Pulmonary artery endothelial cell (primary cell): ENCODE data around the gene ALDH1B1. TPM values are rescaled to one million over a fixed set of nuclear protein-coding genes. Genes with fewer than 3 reads are reported as not detected.

Experiments
- DNase-seq: peaks from one replicate; pipeline ENCODE4 v3.0.0-alpha.2; 2011; ENCODE audit warnings: low read depth, low spot score
- total RNA-seq: library from RNA; depleted of rRNA; stranded (reverse); fragments of >200 nt; gene quantifications from 2 replicates; pipeline ENCODE4 v1.2.3, GENCODE V29; 2014

Gene ALDH1B1
- total RNA-seq, 1 donor from 2014 or later: 24.7 TPM

DNA sequence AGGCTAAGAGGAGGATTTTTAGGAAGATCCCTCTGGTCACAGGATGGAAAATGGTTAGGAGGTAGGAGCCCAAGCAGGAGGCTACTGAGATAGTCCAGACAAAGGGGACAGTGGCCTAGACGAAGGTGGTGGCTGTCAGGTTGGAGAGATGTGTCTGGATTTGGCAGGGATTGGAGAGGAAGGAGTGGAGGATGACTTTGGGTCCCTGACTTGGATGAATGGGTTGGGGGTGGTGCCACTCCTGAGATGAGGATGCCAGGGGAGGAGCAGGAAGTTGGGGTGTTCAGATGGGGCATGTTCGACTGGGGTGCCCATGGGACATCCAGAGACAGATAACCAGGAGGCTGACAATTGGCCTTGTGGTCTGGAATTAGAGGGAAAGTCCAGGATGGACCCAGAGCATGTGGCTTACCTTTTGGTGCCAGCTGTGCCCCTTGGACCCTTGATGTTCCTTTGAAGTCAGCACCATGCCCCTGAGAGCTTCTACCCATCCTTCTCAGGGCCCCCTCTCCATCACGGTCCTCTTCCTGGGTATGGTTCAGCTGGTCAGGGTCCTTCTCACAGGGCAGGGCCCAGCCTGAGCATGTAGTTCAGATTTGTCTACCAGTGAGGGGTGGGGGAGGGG is 46.9 kb downstream of the ALDH1B1 start:
- DNase-seq: no peak

DNA sequence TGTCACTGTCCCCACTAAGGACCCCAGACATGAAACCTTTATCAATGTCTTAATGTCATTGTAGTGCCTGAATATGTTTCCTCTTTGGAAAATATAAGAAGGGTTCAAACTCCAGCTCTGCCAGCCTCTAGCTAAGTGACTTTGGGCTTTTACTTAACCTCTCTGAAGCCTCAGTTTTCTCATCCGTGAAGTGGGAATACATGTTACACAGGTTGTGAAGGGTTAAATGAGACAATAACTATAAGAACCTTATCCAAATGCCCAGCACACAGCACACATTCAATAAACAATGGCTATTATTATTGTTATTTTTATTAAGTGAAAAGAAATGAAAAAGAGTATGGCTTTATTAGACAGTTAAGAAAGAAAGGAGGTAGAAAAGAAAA is 47.4 kb downstream of the ALDH1B1 start:
- DNase-seq: no peak

DNA sequence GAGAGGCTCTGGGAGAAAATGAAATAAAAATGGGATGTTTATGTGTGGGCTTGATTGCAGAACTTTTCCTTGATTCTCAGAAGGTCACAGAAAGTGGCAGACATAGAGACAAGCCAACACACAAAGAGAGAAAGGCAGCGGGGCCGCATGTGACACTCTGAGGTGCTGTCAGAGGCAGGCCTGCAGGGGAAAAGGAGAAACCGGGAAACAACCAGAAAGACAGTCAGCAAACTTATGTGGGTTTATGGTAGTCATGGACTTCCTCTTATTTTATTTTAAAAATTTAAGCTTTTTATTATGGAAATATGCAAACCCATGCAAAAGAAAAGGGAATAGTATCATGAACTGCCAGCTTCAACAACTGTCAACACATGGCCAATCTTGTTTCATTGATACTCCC is 48.0 kb downstream of the ALDH1B1 start:
- no peak for DNase-seq

DNA sequence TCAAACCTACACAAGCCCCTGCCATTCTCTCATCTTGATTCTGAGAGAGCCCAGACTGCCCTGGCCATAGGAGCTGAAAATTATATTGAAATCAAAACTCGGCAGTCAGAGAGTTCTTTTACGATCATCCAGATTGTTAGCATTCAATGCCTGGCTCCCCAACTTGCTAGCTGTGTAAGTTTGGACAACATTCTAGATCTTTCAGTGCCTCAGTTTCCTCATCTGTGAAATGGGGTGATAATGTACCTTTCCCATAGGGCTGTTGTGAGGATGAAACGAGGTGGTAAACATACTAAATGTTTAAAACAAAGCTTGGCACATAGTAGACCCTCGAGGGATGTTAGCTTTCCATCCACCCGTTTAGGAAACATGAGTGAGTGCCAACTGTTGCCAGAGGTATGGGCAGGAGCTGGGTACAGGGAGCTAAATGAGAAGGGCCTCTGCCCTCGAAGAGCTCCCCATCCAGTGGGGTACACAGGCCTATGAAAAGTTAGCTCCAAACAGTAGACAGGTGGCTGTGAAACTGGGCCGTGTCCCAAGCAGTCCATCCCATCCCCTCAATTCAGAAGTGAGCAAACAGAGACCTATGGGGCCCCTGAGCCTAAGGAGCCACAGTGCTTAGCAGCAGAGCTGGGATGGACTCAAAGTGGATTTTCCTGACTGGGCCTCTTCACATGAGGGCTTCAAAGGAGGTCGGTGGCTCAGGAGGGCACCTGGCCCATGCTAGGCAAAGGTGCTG is 49.0 kb downstream of the ALDH1B1 start:
- DNase-seq: no peak

DNA sequence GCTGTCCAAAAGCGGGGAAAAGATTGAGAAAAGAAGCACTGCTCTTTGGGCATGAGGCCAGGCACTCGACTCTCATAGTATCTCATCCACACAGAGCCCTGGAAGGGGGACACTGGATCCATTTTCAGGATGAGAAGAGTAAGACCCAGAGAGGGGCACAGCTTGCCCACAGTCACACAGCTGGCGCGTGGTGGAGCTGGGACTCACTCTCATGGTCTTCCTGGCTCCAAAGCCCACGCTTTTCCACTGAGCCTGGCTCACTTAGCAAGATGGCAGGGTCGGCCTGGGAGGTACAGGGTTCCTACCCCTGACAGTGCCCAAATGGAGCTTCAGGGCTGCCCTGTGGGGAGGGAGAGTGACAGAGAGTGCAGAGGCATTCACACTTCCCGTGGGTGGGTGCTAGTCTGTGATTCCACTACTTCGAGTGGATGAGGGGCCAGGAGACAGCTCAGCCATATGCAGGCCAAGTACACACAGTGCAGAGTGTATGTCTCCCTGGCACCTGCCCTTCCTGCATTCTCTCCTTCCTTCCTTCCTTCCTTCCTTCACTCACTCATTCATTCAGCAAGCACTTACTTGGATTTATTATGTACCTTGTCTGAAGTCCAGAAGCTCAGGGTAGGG is 50.1 kb downstream of the ALDH1B1 start:
- DNase-seq: no peak

DNA sequence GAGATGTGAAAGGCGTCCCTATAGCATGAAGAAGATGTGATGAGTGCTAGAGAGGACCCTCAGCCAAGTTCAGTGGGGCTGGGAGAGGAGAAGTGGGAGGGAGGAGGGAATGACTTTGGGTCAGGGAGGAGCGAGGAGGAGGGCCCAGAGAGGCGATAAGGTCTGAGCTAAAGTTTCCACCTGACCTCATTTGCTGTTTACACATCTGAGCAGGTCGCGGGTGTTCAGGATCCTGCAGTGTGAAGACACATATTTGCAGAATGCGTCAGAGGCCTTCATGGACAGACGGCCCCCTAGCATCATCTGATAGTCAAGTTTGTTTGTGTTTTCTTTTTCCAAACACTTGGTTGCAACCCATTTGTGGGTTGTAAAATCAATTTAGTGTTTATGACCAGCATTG is 50.7 kb downstream of the ALDH1B1 start:
- no peak for DNase-seq

DNA sequence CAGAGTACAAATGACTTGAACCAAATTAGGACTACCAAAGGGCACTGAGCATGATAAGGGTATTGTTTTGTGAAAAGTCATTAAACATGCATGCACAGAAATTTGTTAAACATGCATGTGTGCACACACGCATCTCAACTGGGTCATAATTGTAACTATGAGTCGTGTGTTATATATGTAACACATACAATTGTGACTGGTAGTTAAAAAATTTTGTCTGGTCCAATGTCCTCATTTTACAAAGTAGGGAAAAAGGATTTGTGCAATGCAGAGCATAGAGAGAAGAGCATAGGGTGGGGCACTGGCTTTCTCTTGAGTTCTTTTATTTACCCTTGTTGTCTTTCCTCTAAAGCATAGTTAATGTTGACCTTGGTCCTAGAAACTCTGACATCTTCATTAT is 51.1 kb downstream of the ALDH1B1 start:
- no peak for DNase-seq

DNA sequence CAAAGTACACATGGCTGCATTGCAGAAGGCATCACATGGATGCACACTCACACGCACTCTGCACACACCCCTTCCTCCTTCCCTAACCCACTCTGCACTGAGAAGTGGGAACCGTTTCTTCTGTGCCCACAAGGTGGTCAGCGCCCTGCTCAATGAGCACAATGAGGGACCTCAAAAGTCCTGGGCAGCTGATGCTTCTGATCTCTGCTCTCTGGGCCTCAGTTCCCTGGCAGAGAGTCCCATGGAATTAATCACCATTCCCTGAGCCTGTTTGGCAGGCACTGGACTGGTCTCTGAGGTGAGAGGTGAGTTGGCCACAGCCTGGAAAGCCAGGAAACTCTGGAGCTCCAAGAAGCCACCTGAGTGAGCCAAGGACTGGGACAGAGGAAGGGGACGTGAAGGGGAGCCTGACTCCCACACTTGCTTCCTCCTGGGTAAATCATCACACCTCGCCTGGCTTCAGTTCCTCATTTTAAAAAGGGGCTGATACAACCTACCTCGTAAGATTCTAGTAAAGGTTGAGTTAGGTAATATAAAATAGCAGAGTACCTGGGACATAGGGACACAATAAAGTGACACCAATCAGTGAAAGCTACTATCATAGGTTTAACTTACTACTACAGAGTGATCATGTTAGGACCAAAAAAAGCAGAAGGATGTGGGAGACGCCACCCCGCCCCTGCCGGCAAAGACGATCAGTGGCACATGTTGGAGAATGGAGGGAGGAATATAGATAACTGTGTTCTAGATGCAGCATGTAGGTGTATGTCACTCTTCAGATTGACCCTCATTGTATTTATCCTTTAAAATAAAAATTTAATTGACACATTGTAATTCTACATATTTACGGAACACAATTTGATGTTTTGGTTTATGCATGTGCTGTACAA is 52.9 kb downstream of the ALDH1B1 start:
- no peak for DNase-seq

- DNase-seq: no peak
Observed at GRCh38 chr9:38447703-38448102, 55.2 kb downstream of the ALDH1B1 start.

Other genes with a start within 250 kb of the ALDH1B1 start
- gene IGFBPL1, start 31.8 kb downstream of the ALDH1B1 start, total RNA-seq: 0.11 and 0.33 TPM in 2 replicates
- 0.21 and 1.5 TPM in 2 replicates for gene ANKRD18A, start 227.9 kb downstream of the ALDH1B1 start, total RNA-seq